ENCODE measurements around the gene MYL4.

Gene MYL4

GRCh38 chr17:47273245-47273644, 64.1 kb downstream of the MYL4 start:
- Mint-ChIP-seq H3K27me3 (ENCODE audit: low read depth) (no peaks in the 10 kb centered on the region), H3K9me3 (peaks cover 4% of the 10 kb centered on the region), H3K4me3 (no peak overlapping the region), H3K27ac (peak overlapping the region; percentile 94 to 99 (median 99)), H3K4me1 (peaks cover 55% of the 10 kb centered on the region), H3K36me3 (ENCODE audit: low read depth) (peaks cover 3% of the 10 kb centered on the region)
- TF ChIP-seq, protein P1, sequence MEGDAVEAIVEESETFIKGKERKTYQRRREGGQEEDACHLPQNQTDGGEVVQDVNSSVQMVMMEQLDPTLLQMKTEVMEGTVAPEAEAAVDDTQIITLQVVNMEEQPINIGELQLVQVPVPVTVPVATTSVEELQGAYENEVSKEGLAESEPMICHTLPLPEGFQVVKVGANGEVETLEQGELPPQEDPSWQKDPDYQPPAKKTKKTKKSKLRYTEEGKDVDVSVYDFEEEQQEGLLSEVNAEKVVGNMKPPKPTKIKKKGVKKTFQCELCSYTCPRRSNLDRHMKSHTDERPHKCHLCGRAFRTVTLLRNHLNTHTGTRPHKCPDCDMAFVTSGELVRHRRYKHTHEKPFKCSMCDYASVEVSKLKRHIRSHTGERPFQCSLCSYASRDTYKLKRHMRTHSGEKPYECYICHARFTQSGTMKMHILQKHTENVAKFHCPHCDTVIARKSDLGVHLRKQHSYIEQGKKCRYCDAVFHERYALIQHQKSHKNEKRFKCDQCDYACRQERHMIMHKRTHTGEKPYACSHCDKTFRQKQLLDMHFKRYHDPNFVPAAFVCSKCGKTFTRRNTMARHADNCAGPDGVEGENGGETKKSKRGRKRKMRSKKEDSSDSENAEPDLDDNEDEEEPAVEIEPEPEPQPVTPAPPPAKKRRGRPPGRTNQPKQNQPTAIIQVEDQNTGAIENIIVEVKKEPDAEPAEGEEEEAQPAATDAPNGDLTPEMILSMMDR (IDR thresholded peaks at IDR 0.05; ENCODE audit: unreplicated experiment in 3 of 3) = no peak

Data from nephron (organoid).